ENCODE data around the gene C13orf46.

Gene C13orf46

DNA sequence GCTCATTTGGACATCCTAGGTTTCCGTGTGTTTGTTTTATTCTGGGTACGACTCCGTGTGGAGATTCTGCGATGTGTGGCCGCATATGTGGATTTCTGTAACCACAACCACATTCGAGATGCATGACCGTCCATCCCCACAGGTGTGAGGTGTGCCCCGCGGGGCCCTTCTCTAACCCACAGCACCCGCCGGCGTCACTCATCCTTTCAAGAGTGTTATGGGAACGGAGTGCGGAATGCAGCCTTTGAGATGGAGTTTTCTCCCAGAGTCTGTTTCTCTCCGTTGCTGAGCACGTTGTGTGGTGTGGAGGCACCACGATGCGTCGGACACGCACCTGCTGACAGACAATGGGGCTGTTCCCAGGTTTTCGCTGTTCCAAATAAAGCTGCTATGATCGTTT, 40.0 kb downstream of the C13orf46 start:
- TF ChIP-seq, protein P1, sequence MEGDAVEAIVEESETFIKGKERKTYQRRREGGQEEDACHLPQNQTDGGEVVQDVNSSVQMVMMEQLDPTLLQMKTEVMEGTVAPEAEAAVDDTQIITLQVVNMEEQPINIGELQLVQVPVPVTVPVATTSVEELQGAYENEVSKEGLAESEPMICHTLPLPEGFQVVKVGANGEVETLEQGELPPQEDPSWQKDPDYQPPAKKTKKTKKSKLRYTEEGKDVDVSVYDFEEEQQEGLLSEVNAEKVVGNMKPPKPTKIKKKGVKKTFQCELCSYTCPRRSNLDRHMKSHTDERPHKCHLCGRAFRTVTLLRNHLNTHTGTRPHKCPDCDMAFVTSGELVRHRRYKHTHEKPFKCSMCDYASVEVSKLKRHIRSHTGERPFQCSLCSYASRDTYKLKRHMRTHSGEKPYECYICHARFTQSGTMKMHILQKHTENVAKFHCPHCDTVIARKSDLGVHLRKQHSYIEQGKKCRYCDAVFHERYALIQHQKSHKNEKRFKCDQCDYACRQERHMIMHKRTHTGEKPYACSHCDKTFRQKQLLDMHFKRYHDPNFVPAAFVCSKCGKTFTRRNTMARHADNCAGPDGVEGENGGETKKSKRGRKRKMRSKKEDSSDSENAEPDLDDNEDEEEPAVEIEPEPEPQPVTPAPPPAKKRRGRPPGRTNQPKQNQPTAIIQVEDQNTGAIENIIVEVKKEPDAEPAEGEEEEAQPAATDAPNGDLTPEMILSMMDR (IDR thresholded peaks at IDR 0.05; ENCODE audit: control insufficient read depth, extremely low read depth, insufficient read depth): no peak
- no peak overlapping the region for H3K4me3 ChIP-seq (ENCODE audit: low read depth, low read length)
- no peak for DNase-seq (ENCODE audit: low read depth)

DNA sequence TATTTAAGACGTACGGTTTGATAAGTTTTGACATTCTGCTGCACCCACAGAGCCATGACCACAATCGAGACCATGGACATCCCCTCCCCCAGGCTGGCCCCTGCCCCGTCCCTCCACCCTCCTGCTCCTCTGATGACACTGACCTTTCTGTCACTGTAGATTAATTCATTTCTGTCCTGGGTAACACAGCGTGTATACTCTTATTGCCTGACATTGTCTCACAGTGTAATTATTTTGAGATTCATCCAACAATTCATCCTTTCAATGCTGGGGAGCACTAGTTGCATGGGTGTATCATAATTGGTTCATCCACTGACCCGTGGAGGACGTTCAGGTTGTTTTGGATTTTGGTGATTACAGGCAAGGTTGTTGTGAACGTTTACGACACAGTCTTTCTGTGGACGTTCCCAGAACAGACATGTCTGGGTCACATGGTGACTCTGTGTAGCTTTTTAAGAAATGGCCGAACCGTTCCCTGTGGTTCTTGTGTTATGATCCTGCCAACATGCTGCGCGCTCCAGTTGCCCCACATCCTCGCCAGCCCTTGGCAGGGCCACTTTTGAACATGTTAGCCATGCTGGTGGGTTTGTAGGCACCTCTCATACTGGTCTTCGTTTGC, 41.9 kb downstream of the C13orf46 start:
- no peak for DNase-seq (ENCODE audit: low read depth)

DNA sequence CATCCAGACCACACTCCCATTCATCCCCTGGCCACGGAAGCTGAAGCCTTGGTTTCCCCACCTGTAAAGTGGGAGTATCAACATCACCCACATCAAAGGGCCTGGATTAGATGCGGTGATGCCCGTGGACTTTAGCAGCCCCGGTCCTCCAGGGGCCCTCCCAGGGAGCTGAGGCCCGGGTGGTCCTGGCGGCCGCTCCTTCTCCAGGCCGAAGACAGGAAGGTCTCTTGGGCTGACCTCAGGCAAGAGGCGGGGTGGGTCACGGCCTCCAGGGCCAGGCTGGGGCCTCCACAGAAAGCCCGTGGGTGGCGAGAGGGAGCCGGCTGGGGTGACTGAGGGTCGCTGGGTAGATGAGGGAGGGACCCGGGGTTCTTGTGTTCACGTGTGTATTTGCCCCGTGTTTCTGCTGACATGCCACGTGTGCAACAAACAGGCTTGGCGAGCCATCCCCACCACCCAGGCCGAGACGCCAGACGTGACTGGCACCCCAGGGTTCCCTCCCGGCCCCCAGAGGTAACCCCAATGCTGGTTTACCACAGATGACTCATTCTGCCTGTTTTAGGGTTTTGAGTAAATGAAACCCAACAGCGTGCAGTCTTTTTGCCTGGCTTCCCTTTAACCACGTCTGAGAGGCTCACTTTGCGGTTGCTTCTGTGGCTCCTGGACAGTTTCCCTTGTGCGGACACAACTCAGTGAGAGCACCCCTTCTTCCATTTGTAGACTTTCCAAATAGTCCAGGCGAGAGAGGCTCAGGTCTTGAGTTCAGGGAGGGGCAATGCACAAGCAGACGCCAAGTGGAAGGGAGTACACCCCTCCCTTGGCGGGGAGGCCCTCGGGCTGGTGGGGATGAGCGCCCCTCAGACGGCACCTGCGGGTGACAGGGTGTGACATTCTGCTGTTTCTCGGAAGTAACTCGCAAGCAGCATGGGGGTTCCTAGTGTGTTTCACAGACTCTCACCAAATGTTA, 42.9 kb downstream of the C13orf46 start:
- H3K4me3 ChIP-seq (ENCODE audit: low read depth, low read length): no peak overlapping the region
- DNase-seq (ENCODE audit: low read depth): no peak
- TF ChIP-seq, protein P1 (IDR thresholded peaks at IDR 0.05; ENCODE audit: control insufficient read depth, extremely low read depth, insufficient read depth): no peak

More for the DNA sequence above, 41.9 kb downstream of the C13orf46 start:
- no peak overlapping the region for H3K4me3 ChIP-seq (ENCODE audit: low read depth, low read length)
- TF ChIP-seq, protein P1 (IDR thresholded peaks at IDR 0.05; ENCODE audit: control insufficient read depth, extremely low read depth, insufficient read depth): no peak

DNA sequence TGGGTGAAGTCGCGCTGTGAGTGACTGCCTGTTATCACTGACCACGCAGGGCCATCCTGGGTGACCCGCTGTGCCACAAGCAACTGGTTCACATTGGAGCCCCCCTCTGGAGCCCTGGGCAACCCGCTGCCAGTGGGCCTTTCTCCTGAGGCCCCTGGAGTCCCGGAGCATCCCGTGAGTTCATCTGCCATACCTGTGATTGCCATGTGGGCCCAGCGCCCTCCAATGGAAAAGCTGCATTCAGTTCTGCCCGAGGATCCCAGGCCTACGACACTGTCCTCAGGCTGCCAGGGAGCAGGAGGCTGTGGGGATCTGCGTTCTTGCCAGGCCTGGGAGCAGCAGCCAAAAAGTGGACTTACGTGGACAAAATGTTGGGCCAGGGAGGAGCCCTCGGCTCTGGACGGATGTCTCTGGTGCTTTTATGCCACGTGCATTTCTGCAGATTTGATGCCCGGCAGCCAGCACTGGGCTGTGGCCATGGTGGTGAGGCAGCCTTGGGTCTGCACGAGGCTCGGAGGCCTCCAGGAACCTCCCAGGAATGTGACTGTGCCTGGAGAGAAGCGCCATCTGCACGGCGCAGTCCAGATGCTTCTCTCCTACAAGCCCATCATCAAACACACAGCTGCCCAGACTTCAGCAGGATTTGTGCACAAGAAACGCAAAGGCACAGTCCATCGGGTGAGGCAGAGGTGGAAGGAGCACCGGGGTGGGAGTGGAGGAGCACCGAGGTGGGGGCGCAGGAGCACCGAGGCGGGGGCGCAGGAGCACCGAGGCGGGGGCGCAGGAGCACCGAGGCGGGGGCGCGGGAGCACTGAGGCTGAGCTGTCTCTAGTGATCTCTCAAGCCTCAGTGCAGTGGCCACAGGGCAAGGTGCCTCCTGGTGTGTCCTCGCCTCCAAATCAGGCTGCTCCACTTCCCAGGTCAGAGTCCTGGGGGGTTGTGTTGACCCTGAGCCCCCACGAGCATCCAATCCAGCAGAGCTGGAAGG, 44.0 kb downstream of the C13orf46 start:
- TF ChIP-seq, protein P1 (IDR thresholded peaks at IDR 0.05; ENCODE audit: control insufficient read depth, extremely low read depth, insufficient read depth): no peak

DNA sequence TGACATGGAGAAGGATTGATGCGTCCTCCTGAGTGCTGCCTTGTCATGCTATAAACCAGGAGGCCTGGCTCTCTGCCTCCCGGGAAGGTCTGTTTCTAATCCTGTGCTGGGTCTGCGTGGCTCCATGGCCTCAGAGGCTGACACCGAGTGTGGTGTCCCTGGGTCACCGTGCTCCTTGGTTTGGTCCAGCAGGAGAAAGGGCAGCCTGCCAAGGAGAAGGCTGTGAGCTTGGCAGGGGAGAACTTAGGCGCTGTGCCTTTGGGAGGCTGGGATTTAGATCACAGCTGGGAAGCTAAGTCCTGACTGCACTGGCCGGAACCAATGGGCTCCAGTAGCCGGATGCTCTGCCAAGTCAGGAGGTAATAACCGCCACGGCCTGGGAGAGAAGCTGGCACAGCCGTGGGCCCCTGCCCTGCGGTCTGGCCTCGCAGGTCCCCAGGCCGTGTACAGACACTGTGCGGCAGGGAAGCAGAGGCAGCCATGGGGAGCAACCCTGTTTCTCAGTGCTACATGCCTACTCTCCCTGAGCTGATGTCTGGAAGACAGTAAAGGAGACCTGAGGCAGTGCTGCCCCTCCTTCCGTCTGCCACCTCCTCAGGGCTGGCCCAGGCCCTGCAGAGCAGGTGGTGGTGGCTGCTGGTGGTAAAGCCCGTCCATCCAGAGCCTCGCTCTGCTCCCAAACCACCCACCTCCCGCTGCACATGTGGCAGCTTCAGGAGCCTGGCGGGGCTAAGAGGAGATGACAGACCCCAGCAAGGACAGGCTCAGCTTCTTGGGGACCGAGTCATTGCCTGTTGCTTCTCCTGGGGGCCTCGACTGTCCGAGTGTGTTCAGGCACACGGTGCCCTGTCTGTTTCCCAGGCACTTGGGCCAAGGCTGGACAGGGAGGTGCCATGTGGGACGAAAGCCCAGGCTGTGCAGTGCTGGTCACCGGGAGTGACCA, 44.9 kb downstream of the C13orf46 start:
- H3K4me3 ChIP-seq (ENCODE audit: low read depth, low read length): no peak overlapping the region
- DNase-seq (ENCODE audit: low read depth): peak; percentile 81
- TF ChIP-seq, protein P1 (IDR thresholded peaks at IDR 0.05; ENCODE audit: control insufficient read depth, extremely low read depth, insufficient read depth): no peak

More for the DNA sequence above, 44.0 kb downstream of the C13orf46 start:
- H3K4me3 ChIP-seq (ENCODE audit: low read depth, low read length): no peak overlapping the region
- no peak for DNase-seq (ENCODE audit: low read depth)

Measured in LNCaP clone FGC (cell line).